HG03066 (cell line): ENCODE data around the gene DLGAP3.

ENCODE experiments used
- ATAC-seq: cut with Tn5 transposase; IDR thresholded peaks from one replicate; pipeline ENCODE4 v1.9.1; 2021; ENCODE audit warnings: low read depth; ENCODE audit not compliant: unreplicated experiment

DLGAP3 gene

GRCh38 chr1:34929853-34930701, 627 bp upstream of the DLGAP3 start:
- ATAC-seq = no peak

GRCh38 chr1:34928699-34929496, 552 bp downstream of the DLGAP3 start:
- no peak for ATAC-seq

GRCh38 chr1:34928066-34928696, 1.3 kb downstream of the DLGAP3 start:
- ATAC-seq = no peak

GRCh38 chr1:34927316-34927715, 2.1 kb downstream of the DLGAP3 start:
- ATAC-seq = no peak

GRCh38 chr1:34926894-34927293, 2.6 kb downstream of the DLGAP3 start:
- no peak for ATAC-seq

GRCh38 chr1:34926156-34926555, 3.3 kb downstream of the DLGAP3 start:
- no peak for ATAC-seq

GRCh38 chr1:34925730-34926129, 3.7 kb downstream of the DLGAP3 start:
- ATAC-seq = no peak

- ATAC-seq = no peak
Observed at GRCh38 chr1:34924759-34925555, 4.5 kb downstream of the DLGAP3 start.

GRCh38 chr1:34923490-34923889, 6.0 kb downstream of the DLGAP3 start:
- ATAC-seq = no peak

GRCh38 chr1:34918977-34919561, 10.4 kb downstream of the DLGAP3 start:
- ATAC-seq = no peak

- ATAC-seq = no peak
Observed at GRCh38 chr1:34918386-34918976, 11.0 kb downstream of the DLGAP3 start.

GRCh38 chr1:34917017-34917416, 12.4 kb downstream of the DLGAP3 start:
- ATAC-seq = no peak

- ATAC-seq = no peak
Observed at GRCh38 chr1:34916104-34916503, 13.3 kb downstream of the DLGAP3 start.

- ATAC-seq = no peak
Observed at GRCh38 chr1:34915521-34915920, 13.9 kb downstream of the DLGAP3 start.

- no peak for ATAC-seq
Observed at GRCh38 chr1:34914958-34915357, 14.5 kb downstream of the DLGAP3 start.

- no peak for ATAC-seq
Observed at GRCh38 chr1:34911465-34911864, 18.0 kb downstream of the DLGAP3 start.

- no peak for ATAC-seq
Observed at GRCh38 chr1:34910425-34910824, 19.0 kb downstream of the DLGAP3 start.

GRCh38 chr1:34908369-34908768, 21.1 kb downstream of the DLGAP3 start:
- ATAC-seq = no peak

GRCh38 chr1:34907487-34908090, 21.9 kb downstream of the DLGAP3 start:
- ATAC-seq = no peak
